CD4-positive, alpha-beta T cell treated with Interleukin-4 for 1 hour (primary cell): ENCODE data around the gene MME.

ENCODE experiments used
- DNase-seq, 2 donors: peaks; one replicate each; pipeline ENCODE4 v3.0.0-alpha.2; 2020 to 2022

The MME gene

DNA sequence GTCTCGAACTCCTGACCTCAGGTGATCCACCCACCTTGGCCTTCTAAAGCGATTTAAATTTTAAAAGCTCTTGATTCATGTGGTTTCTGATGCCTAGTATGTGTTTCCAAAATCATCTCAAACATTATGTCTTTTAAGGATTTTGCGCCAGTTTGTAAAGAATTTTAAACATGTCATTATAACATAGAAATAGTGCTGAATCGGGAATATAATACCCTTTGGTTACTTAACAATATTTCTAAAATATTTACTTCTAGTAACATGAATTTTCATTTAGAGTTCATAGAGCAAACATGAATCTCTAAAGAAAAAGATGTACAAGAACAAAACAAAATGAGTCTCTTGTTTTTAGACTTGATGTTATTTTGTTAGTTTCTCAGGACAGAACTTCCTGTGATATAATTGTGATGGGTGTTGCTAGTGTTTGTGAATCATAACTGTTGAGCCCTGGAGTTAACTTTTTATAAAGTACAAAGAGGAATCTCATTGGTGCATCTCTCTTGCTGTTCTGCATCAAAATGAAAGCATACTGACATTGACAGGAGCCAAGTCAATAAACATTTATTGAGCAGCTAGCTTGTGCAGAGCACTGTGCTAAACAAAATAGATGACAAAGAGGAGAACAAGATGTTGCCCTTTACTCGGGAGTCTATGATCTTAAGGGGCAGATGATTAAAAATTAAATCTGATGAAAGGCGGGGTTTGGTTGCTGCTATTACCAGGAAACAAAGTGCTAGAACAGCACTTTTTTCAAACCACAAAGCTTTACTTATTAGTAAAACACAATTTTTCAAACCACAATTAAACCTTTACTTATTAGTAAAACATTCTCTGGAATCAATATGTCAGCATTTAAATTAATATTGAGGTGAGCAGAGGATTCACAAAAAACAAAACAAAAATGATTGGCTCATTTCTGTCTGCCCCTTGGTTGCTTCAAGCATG lies 73.4 kb downstream of the MME start:
- DNase-seq: no peak

DNA sequence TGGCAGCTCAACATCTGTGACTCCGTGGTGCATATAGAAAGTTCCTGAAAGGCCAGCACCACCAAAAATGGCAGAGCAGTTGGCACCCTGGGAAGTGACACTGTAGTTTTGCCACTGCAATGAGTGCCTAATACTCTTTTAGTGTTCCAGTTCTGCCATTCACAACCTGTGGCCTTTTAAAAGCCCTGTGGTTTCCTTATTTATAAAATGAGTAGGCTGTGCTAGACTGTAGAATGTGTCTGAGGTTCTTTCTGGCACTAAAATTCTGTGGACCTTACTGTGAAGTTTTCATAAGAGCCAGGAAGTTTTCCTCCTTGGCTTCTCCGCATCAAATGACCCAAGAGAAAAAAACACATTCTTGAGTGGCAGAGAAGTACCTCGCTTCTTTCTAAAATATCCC lies 74.1 kb downstream of the MME start:
- no peak for DNase-seq

DNA sequence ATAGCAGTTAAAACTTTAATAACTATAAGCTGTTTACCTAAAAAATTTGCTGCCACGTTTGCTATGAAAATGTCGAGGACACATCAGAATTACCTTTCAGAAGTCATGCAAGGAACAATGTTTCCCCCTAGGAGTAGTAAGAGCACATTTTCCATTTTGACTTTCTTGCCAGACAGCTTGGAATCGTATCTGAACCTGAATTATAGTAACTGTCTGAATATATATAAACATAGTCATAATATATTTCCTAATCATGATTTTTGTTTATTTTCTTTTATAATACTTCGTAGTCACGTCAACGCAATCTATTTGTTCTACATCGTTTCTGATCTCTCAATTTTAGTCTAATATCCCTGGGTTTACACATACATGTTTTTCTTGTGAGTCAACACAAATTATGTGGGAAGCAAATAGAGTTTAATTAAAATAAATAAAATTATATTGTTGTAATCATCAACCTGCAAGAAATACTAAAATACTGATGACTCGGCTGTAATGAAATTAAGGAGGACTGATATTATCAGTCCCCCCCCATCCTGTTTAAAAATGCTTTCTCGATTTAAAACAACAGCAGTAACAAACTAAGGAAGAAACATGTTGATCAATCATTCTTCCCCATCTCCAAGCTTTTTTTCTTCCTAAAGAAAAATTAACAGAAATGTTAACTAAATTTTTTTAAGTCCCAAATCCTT lies 78.4 kb downstream of the MME start:
- DNase-seq: no peak

DNA sequence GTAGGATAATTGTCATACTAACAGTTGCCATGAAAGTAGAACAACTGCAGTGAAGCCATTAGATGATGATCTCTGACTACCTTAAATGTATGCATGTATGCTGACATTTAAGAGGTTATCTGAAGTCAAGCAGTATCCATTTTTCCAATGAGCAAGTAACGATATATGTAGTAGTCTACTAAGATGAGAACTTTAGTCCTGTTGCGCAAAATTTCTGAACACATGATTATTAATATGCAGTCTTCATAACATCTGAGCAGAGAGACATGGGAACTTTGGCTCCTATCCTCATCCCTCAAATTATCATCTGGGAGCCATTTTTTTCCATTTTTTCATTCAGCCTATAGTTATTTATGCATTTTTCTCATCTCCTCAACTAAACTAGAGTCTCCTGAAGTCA lies 79.2 kb downstream of the MME start:
- no peak for DNase-seq

DNA sequence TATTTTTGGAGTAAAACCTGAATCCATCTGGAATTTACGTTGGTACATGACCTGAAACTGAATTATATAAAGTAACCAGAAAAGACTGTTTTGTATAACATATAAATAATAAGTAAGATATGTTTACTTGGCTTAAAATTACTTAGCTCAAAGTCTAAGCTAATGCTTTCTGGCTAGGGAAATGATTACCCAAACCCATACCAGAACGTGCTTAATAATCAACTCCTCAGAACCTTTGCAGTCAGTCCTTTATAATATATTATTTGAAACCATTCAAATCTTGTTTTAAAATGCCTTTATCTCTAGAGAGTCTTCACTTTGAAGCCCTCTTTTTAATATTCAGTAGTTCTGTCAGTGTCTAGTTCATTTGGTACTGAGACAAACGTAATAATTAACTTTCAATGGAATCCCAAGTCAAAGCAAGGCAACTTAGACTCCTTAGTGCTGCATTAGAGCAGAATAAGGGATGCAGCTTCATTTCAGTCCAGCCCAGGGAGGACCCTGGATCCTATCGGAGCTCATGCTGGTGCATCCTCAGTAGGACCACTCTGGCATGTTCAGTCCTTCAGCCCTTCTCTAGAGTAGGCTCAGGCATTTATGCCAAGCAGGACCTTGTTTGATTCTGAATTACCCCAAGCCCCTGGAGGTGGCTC lies 81.6 kb downstream of the MME start:
- DNase-seq: no peak

DNA sequence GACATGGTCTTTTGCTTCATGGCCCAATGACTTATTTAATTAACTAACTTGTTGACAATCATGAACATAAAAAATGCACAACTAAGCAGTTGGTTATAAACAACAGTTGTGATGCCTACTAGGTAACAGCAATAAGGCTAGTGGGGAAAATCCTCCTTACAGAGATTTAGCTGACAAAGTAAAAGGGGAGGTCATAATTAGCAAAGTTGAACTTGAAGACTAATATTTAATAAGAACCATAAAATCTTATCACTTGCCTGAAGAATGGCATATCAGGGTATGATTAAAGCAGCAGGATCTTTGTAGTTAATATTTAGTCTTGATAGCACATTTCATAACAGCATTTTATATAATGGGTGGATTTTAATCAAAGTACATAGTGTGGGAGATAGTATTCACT lies 84.2 kb downstream of the MME start:
- DNase-seq: no peak

DNA sequence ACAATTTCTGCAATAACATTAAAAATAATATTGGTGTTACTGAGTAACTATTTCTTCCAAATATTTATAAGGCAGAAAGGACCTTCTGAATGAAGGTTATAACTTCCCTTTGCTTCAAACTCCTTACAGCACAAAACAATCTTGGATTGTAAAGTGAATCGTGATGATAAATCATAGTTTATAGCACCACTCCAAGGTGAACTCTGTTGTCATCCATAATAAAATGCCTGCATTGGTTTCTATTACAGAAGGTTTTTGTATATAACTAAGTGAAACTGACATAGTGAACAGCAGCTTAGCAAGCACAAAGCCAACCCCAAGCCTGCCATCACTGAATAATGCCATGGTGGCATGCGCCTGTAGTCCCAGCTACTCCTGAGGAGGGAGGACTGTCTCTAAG lies 86.3 kb downstream of the MME start:
- no peak for DNase-seq

DNA sequence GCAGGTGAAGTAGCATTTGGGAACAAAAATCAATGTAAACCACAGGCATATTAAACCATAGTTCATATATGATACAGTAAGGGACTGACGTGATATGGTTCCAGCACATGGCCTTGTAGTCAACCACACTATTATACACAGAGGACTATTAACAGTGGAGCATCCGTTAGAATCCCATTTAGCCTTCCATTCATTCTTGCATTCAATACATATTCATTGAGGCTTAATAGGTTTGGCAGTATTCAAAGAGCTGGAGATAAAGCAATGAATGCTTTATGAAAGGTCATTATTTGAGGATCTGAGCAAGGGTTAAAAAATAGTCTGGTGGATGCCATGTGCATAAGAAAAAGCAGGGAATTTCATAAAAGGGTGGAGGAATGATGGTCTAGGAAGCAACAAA lies 89.1 kb downstream of the MME start:
- DNase-seq: no peak

DNA sequence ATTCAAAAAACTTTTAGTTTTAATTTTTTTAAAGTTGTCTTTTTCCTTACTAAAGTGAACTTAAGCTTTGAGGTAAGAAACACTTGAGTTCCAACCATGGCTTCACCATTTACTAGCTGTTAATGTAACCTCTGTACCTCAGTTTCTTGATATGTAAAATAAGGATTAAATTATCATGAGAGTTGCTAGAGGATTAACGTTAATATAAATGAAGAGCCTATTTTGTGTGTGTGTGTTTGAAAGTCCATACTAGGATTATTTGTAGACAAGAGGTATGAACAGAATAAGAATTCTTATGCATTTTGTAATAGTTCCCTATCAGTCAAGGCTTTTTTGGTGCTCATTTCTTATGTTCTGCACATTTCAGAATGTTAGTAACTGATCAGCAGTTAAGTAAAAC lies 93.7 kb downstream of the MME start:
- DNase-seq: no peak

DNA sequence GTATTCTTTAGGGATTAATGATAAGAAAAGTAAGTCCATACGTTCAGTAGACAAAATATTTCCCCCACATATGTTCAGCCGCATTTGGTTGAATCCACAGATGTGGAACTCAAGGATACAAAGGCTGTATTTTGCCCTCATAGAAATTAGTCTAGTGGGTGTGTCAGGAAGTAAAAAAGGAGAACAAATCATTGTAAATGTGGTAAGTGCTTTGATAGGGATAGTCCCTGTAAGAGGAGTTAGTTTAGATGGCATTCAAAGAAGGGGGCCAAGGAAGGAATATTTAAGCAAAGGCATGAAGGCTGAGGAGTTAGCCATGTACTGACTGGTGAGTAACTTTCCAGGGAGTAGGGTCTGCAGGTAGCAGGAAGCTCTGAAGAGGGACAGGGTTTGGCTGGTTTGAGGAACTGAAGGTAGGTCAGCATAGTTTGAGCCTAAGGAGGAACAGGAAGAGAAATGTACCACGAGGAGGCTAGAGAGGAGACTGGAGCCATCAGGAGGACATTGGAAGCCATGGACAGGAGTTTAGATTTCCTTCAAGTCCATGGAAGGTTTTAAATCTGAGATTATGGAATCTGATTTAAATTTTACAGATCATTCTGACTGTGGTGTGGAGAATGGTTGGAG lies 98.8 kb downstream of the MME start:
- DNase-seq: no peak

DNA sequence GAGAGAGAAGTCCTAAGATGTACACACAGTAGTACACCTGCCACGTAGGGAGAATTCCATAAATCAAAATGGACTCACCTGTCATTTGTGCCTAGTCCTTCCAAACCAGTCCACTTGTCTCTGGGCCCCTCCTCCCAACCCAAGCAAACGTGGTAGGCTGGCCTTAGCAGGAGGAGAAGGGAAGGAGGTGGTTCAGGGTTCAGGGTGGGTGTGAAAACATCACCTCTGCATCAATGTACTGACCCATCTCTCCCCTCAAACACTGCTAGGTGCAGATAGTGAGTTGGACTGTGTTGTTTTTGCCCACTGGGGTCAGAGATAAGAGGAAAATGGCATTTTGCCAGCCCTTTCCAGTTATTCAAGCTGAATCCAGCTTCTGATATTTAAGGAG lies 99.3 kb downstream of the MME start:
- DNase-seq: no peak

DNA sequence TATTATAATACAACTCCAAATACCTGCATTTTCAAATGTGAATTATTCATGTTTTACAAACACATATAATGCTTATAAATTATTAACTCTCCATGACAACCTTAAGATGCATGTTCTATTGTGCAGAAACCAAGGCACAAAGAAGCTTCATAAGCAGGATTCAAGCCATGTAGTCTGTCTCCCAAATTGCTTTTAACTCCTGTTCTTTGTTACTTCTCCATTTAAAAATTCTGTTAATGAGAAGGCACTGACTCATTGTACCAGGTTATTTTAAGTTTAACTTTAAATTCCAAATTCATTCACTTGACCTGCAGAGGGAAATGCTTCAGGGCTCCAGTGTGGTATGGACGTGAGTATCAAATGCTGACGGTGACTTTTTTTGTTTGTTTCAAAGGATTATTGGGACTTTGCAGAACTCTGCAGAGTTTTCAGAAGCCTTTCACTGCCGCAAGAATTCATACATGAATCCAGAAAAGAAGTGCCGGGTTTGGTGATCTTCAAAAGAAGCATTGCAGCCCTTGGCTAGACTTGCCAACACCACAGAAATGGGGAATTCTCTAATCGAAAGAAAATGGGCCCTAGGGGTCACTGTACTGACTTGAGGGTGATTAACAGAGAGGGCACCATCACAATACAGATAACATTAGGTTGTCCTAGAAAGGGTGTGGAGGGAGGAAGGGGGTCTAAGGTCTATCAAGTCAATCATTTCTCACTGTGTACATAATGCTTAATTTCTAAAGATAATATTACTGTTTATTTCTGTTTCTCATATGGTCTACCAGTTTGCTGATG lies 100.0 kb downstream of the MME start:
- DNase-seq: no peak

DNA sequence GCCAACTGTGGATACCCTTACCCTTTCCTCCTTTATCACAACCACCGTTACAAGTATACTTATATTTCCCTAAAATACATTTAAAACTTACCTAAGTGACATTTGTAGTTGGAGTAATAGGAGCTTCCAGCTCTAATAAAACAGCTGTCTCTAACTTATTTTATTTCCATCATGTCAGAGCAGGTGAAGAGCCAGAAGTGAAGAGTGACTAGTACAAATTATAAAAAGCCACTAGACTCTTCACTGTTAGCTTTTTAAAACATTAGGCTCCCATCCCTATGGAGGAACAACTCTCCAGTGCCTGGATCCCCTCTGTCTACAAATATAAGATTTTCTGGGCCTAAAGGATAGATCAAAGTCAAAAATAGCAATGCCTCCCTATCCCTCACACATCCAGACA lies 102.3 kb downstream of the MME start:
- no peak for DNase-seq

DNA sequence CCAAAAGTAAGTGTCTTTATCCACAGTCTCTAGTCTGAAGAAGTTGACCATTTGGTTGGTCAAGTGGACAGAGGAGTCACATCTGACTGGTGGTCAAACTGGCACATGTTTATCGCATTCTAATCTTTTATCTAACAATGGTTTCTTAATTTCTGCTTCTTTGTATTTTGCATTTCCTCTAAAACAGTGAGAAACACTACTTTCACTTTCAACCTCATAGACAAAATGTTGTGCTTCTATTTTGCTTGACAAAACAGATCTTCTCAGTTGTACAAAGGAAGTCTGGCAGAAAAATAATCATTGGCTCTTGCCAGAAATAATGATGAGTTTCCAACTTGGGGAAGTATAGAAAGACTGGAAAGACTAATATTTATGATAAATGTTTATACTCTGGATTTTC lies 103.9 kb downstream of the MME start:
- no peak for DNase-seq

DNA sequence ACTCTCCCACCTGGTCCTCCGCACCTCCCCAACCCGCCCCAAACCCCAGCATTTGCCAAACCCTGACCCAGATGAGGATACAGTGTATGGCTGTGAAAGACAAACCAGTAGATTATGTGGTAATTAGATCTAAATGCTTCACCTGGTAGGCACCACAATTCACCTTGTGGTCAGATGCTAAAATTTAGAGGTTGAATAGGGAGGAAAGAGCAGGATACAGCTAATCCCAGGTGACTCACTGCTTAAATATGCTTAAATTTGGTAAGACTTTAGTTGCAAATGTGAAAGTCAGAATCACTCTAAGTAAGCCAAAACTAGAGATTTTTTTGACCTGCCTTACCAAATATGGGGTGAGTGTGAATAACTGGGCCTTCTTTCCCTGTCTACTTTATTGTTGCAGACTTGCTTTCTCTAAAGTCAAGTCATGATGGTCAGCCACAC lies 105.5 kb downstream of the MME start:
- no peak for DNase-seq

DNA sequence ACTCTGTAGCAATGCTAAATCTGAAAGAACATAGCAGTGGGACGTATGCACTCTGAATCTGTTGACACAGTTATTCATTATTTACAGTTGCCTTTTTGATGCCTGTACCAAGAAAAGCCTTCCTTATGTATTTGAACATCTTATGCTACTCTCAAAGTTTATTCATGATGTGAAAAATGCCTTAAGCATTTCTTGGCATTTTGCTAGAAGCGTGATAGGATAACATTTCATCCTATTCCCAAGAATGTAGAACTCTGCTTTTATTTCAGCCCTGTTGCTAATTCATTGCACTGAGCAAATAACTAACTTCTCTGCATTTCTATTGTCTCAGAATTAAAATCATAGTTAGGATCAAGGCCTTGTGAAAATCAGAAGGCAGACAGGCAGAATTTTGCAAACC lies 107.9 kb downstream of the MME start:
- no peak for DNase-seq

DNA sequence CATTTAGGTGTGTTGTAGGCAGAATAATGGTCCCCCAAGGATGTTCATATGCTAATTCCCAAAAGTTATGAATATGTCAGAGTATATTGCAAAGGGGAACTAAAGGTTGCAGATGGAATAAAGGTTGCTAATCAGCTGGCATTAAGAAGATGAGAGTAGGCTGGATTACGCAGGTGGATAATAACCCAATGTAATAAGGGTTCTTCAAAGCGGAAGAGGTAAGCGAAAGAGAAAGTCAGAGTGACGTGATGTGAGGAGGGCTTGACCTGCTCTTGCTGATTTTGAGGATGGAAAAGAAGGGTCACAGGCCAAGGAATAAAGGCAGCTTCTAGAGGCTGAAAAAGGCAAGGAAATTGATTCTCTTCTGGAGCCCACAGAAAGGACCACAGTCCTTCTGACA lies 109.4 kb downstream of the MME start:
- no peak for DNase-seq

DNA sequence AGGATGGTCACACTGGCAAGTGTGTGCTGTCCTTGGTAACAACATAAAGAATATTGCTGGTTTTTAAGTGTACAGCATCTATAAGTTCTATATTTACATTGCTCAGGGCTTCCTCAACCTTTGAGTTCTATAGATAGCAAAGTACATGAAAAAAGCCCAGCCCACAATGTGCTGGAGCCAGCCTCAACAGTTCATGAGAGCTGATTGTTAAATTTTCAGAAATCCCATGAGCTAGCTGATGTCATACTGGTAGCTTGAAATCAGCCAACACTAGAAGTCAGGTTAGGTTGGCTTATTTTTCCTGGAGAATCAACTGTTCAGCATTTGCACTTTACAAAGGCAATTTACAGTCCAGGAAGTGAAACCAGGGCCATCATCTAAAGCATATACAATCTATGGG lies 110.6 kb downstream of the MME start:
- no peak for DNase-seq

DNA sequence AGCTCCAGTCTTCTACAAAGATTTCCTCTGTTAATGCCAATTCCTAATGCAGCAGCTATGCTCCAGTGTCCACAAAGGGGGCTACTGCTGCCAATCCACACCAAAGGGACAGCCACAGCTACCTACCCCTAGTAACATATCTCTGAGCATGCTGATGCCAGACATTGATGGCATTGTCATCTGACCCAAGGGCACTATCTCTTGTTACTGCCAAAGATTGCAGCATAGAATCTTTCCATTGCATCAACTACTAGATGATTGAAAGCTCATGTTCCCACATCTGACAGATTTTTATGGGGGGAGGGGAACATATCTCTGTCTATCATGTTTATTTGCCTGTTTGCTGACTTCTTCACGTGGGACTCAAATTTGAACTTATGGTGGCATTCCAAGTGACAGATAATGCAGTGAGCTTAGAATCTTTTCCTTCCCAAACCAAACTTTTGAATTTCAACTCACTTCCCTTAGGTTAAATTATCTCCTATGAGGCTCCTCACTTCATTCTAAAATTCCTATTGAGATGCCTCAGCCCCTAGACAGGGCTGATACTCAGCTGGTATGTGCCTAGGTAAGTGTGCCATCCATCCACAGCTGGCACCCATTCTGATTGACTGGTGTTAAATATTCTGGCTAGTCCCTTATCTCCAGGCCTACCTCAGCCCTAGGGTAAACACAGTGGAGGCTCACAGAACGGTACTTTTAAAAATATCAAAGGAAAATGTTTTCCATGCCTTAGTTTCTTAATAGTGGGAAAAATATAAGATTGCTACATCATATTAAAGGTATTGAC lies 113.0 kb downstream of the MME start:
- DNase-seq: no peak

DNA sequence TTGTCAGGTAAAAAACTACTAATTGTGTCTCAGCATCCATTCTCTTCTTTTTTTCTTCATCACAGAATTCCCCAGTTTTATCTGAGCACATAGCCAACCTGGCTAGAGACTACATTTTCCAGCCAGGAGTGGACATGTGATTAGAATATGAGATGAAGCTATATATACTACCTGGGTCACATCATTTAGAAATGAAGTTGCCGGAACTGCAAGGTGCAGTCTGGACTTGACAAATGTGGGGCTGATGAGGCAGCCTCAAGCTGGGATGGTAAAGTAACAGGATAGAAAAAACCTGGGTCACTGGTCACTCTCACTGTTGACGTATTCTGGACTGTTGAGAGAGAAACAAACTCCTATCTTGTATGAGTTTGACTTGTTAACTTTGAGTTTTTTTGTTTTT lies 113.7 kb downstream of the MME start:
- DNase-seq: no peak
